ENCODE measurements around the gene TTLL5. TPM values are rescaled to one million over a fixed set of nuclear protein-coding genes. Genes with fewer than 3 reads are reported as not detected.

TTLL5 gene
- total RNA-seq, 3 donors from 2014 or later, result 30.8 to 51.0 (median 32.8) TPM

- intact Hi-C loops (cut with DNase I, micrococcal nuclease), result no loop called here
- ATAC-seq (no peak), DNase-seq (no peak)
- Histone ChIP-seq H3K4me1 (ENCODE audit: low read depth) (no peaks in the 10 kb centered on the region), H3K9me3 (no peaks in the 10 kb centered on the region), H3K4me3 (no peak overlapping the region), H3K36me3 (ENCODE audit: low read depth) (no peaks in the 10 kb centered on the region)
- TF ChIP-seq, protein P1, sequence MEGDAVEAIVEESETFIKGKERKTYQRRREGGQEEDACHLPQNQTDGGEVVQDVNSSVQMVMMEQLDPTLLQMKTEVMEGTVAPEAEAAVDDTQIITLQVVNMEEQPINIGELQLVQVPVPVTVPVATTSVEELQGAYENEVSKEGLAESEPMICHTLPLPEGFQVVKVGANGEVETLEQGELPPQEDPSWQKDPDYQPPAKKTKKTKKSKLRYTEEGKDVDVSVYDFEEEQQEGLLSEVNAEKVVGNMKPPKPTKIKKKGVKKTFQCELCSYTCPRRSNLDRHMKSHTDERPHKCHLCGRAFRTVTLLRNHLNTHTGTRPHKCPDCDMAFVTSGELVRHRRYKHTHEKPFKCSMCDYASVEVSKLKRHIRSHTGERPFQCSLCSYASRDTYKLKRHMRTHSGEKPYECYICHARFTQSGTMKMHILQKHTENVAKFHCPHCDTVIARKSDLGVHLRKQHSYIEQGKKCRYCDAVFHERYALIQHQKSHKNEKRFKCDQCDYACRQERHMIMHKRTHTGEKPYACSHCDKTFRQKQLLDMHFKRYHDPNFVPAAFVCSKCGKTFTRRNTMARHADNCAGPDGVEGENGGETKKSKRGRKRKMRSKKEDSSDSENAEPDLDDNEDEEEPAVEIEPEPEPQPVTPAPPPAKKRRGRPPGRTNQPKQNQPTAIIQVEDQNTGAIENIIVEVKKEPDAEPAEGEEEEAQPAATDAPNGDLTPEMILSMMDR (IDR thresholded peaks at IDR 0.05), result no peak
Observed at GRCh38 chr14:75764020-75764419, 103.0 kb downstream of the TTLL5 start.

GRCh38 chr14:75769047-75769685, 108.1 kb downstream of the TTLL5 start:
- H3K36me3 ChIP-seq (ENCODE audit: low read depth), result no peaks in the 10 kb centered on the region
- DNase-seq (no peak), ATAC-seq (no peak)
- H3K9me3 ChIP-seq, result no peaks in the 10 kb centered on the region
- intact Hi-C loops (cut with DNase I, micrococcal nuclease), result no loop called here
- H3K4me3 ChIP-seq, result no peak overlapping the region
- no peaks in the 10 kb centered on the region for H3K4me1 ChIP-seq (ENCODE audit: low read depth)
- TF ChIP-seq, protein P1 (IDR thresholded peaks at IDR 0.05), result no peak

GRCh38 chr14:75770635-75771034, 109.6 kb downstream of the TTLL5 start:
- Histone ChIP-seq H3K9me3 (no peaks in the 10 kb centered on the region), H3K36me3 (ENCODE audit: low read depth) (no peaks in the 10 kb centered on the region), H3K4me3 (no peak overlapping the region), H3K4me1 (ENCODE audit: low read depth) (no peaks in the 10 kb centered on the region)
- TF ChIP-seq, protein P1 (IDR thresholded peaks at IDR 0.05), result no peak
- no peak for DNase-seq
- intact Hi-C loops (cut with DNase I, micrococcal nuclease), result no loop called here
- no peak for ATAC-seq

GRCh38 chr14:75771595-75771994, 110.5 kb downstream of the TTLL5 start:
- H3K4me3 ChIP-seq, result no peak overlapping the region

DNA sequence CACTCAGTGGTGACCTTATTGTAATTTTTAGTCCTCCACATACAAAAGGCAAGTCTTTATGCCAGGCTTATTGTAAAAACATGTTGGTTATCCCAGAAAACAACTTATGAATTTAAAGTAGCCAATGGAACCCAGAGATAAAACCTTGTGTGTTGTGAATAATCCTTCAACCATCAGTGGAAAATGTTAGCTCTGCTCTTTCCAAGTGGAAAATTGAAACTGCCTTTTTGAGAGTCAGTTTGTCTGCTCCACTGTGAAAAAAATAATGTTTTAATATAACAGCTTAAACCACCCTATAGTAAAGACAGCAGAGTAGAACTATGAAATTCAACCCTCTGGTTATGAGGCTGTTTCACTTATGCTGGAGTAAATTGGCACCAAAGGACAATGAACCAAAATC, 112.0 kb downstream of the TTLL5 start:
- no peaks in the 10 kb centered on the region for H3K4me1 ChIP-seq (ENCODE audit: low read depth)
- H3K9me3 ChIP-seq, result no peaks in the 10 kb centered on the region
- intact Hi-C loops (cut with DNase I, micrococcal nuclease), result no loop called here
- H3K36me3 ChIP-seq (ENCODE audit: low read depth), result no peaks in the 10 kb centered on the region
- ATAC-seq (no peak), DNase-seq (no peak)
- TF ChIP-seq, protein P1 (IDR thresholded peaks at IDR 0.05), result no peak
- H3K4me3 ChIP-seq, result no peak overlapping the region

More at GRCh38 chr14:75771595-75771994, 110.5 kb downstream of the TTLL5 start:
- Histone ChIP-seq H3K36me3 (ENCODE audit: low read depth) (no peaks in the 10 kb centered on the region), H3K9me3 (no peaks in the 10 kb centered on the region), H3K4me1 (ENCODE audit: low read depth) (no peaks in the 10 kb centered on the region)
- DNase-seq, result no peak
- ATAC-seq, result no peak
- intact Hi-C loops (cut with DNase I, micrococcal nuclease), result no loop called here
- TF ChIP-seq, protein P1 (IDR thresholded peaks at IDR 0.05), result no peak

DNA sequence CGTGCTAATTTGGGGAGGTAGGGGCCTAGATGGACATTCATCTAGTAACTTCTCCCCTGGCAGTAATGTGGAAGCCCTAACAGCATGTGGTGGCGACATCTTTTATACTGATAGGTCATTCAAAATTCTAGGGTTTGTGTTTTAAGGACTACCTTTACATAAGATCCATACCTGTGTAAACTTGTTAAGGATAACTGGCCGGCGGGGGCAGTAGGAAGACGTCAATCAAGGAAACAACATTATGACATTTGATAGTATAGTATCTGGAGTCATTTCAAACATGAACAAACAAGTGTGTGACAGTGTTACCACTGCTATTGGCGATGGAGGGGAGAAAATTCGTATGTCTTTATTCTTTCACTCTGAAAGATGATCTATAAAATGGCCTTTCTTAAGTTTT, 120.0 kb downstream of the TTLL5 start:
- H3K4me1 ChIP-seq (ENCODE audit: low read depth), result no peaks in the 10 kb centered on the region
- TF ChIP-seq, protein P1 (IDR thresholded peaks at IDR 0.05), result no peak
- DNase-seq (no peak), ATAC-seq (no peak)
- no peaks in the 10 kb centered on the region for H3K9me3 ChIP-seq
- no peaks in the 10 kb centered on the region for H3K36me3 ChIP-seq (ENCODE audit: low read depth)
- H3K4me3 ChIP-seq, result no peak overlapping the region
- intact Hi-C loops (cut with DNase I, micrococcal nuclease), result no loop called here
